K562 (cell line): Measurements from ENCODE around the gene SCNN1B. TPM values are rescaled to one million over a fixed set of nuclear protein-coding genes. Genes with fewer than 3 reads are reported as not detected.

ENCODE experiments used
- ATAC-seq: fragments of 200-7000 bp; cut with Tn5 transposase; 3 replicates; pipeline ENCODE4 v1.9.1; 2020; ENCODE audit warnings: moderate library complexity
- BruUV-seq: library from RNA; stranded (reverse); fragments of 400-500 nt; replicated peaks from 2 replicates; lab custom pipeline; 2021; lab: Mats Ljungman, UMichigan
- CTCF ChIA-PET: fragments of 300-600 bp; formaldehyde crosslinking; extraction: SDS; loops from one replicate; lab custom pipeline; 2021; ENCODE audit warnings: low intra/inter-chr PET ratio; lab: Yijun Ruan, JAX
- POLR2A ChIA-PET: fragments of 300-600, 350-650 bp; sonication (Branson Sonifier 250); formaldehyde crosslinking; extraction: SDS; loops from one replicate; lab custom pipeline; 2021; ENCODE audit warnings: antibody characterized with exemption, inconsistent platforms; lab: Yijun Ruan, JAX
- DNase-seq, 4 experiments: peaks; one replicate each; pipeline versions ENCODE4 v3.0.0 to v3.0.0-alpha.2; 2011 to 2018; ENCODE audit warnings: low spot score in 3 of 4, mixed read lengths in 3 of 4; ENCODE audit errors: extremely low read depth in 1 of 4
- FAIRE-seq: peaks from 2 replicates; lab custom pipeline; 2011; peaks lifted over from hg19 to GRCh38; lab: Jason Lieb, UNC
- H2AFZ ChIP-seq: 2 replicates; pipeline ENCODE4 v1.6.0; 2011; ENCODE audit warnings: low read depth, low read length, control low read depth, inconsistent platforms
- H3K27ac ChIP-seq: fragments of 200-600 bp; 3 replicates; pipeline ENCODE4 v1.8.0; 2011; ENCODE audit warnings: low read depth, mild to moderate bottlenecking, control low read depth, inconsistent platforms, low read length, moderate library complexity, mixed read lengths; ENCODE audit errors: extremely low read depth
- H3K27me3 ChIP-seq, 2 experiments: fragments of 300-600 bp in 1 of 2; 2 replicates in 1 of 2; 3 replicates in 1 of 2; pipeline versions ENCODE4 v1.6.0 to v1.8.0; 2011; ENCODE audit warnings: inconsistent platforms in 2 of 2, low read length in 2 of 2, mild to moderate bottlenecking in 1 of 2, mixed read lengths in 1 of 2, moderate library complexity in 1 of 2; ENCODE audit not compliant: control insufficient read depth in 2 of 2, insufficient read depth in 2 of 2
- H3K36me3 ChIP-seq: fragments of 300-600 bp; 3 replicates; pipeline ENCODE4 v1.8.0; 2011; ENCODE audit warnings: mild to moderate bottlenecking, low read length, inconsistent platforms; ENCODE audit not compliant: control insufficient read depth, insufficient read depth
- H3K4me1 ChIP-seq, 2 experiments: fragments of 200-600 bp in 1 of 2; replicated peaks in 1 of 2; 2 replicates in 1 of 2; 3 replicates in 1 of 2; pipeline versions ENCODE4 v1.5.1 to v1.8.0; 2011; ENCODE audit warnings: inconsistent platforms in 2 of 2, low read length in 2 of 2, mild to moderate bottlenecking in 1 of 2, mixed read lengths in 1 of 2, moderate library complexity in 1 of 2; ENCODE audit not compliant: control insufficient read depth in 2 of 2, insufficient read depth in 2 of 2
- H3K4me2 ChIP-seq: 2 replicates; pipeline ENCODE4 v1.6.1; 2011; ENCODE audit warnings: low read length, control low read depth, inconsistent platforms, mixed read lengths; ENCODE audit not compliant: insufficient read depth
- H3K4me3 ChIP-seq: fragments of 200-600 bp; sonication (generic), shearing (Covaris generic); 2 replicates; pipeline ENCODE4 v1.5.1; 2016; ENCODE audit warnings: control low read depth, inconsistent platforms
- H3K79me2 ChIP-seq: fragments of 200-600 bp; 3 replicates; pipeline ENCODE4 v1.8.0; 2011; ENCODE audit warnings: low read length, inconsistent platforms; ENCODE audit not compliant: control insufficient read depth, insufficient read depth
- H3K9ac ChIP-seq, 2 experiments: 2 replicates each; pipeline versions ENCODE4 v1.6.0 to v1.6.1; 2011; ENCODE audit warnings: low read depth in 2 of 2, low read length in 2 of 2, control low read depth in 1 of 2, inconsistent platforms in 1 of 2, mild to moderate bottlenecking in 1 of 2, mixed read lengths in 1 of 2; ENCODE audit not compliant: insufficient read depth in 1 of 2
- H3K9me1 ChIP-seq: one replicate; pipeline ENCODE4 v1.6.0; 2011; ENCODE audit warnings: inconsistent platforms, mild to moderate bottlenecking, low read length, moderate library complexity; ENCODE audit not compliant: control insufficient read depth, insufficient read depth
- H3K9me3 ChIP-seq: replicated peaks from 2 replicates; pipeline ENCODE4 v1.5.1; 2011; ENCODE audit warnings: low read depth, low read length, inconsistent platforms; ENCODE audit not compliant: control insufficient read depth, insufficient read depth
- H4K20me1 ChIP-seq: replicated peaks from 2 replicates; pipeline ENCODE4 v1.6.1; 2011; ENCODE audit warnings: low read length, inconsistent platforms, mixed read lengths; ENCODE audit not compliant: control insufficient read depth, insufficient read depth
- HDAC1 ChIP-seq, 2 experiments: fragments of 450-650 bp; IDR thresholded peaks; 2 replicates each; pipeline ENCODE4 v1.6.1; 2016 to 2017; ENCODE audit warnings: inconsistent platforms in 1 of 2, mild to moderate bottlenecking in 1 of 2, moderate library complexity in 1 of 2
- LARP7 ChIP-seq: fragments of 450-650 bp; IDR thresholded peaks from 2 replicates; pipeline ENCODE4 v1.6.1; 2016
- RFX7 ChIP-seq: fragments of 250-450 bp; sonication (Bioruptor Pico); IDR thresholded peaks from 2 replicates; pipeline ENCODE4 v1.5.1; 2021; ENCODE audit warnings: mild to moderate bottlenecking
- SIN3A ChIP-seq, 2 experiments: fragments of 150-350 bp in 1 of 2; IDR thresholded peaks; 2 replicates each; pipeline ENCODE4 v1.6.1; 2011 to 2016; ENCODE audit warnings: borderline replicate concordance in 2 of 2, low read depth in 2 of 2, low read length in 2 of 2, mild to moderate bottlenecking in 2 of 2, moderate library complexity in 2 of 2; ENCODE audit not compliant: control insufficient read depth in 1 of 2
- SREBF1 ChIP-seq: fragments of 150-350 bp; IDR thresholded peaks from 2 replicates; pipeline ENCODE4 v1.6.1; 2014; ENCODE audit warnings: antibody characterized with exemption, low read depth, low read length, borderline replicate concordance
- TBP ChIP-seq: optimal IDR thresholded peaks from 2 replicates; pipeline ENCODE3; 2011; ENCODE audit warnings: low read depth, low read length, improper control_type of control experiment
- ZNF41 ChIP-seq: fragments of 250-450 bp; sonication (Bioruptor Pico); conservative IDR thresholded peaks from 2 replicates; pipeline ENCODE4 v1.4.0; 2020; ENCODE audit warnings: mild to moderate bottlenecking
- WGBS: fragments of 100-300 bp; shearing (Covaris generic); methylation state at CpG from one replicate; pipeline ENCODE4 v1.1.6; 2016; ENCODE audit warnings: low coverage, mixed read lengths; ENCODE audit not compliant: insufficient coverage; ENCODE audit errors: missing lambda C conversion rate; 5-methylcytosine and 5-hydroxymethylcytosine counted together
- in situ Hi-C: fragments of 300-500 bp; cut with MboI; formaldehyde crosslinking; loops from 4 replicates; pipeline ENCODE4 v1.15.0; 2018; ENCODE audit warnings: inconsistent platforms, mixed read lengths
- intact Hi-C: fragments of 100-400 bp; cut with micrococcal nuclease; formaldehyde crosslinking; loops from 2 replicates; pipeline ENCODE4 v1.14.2; 2022
- polyA plus RNA-seq, 8 experiments: library from polyadenylated mRNA; depleted of rRNA in 4 of 8; stranded (reverse) in 5 of 8; unstranded in 3 of 8; fragments of >200 nt; fragmentation: Nextera tagmentation in 2 of 8; fragmentation: Illumina TruSeq in 1 of 8; extraction: Ambion mirVana in 2 of 8; extraction: Trizol in 1 of 8; gene quantifications; 2 replicates each; pipeline versions ENCODE4 v1.2.1 to v1.2.3, GENCODE V29; 2011 to 2014; ENCODE audit warnings: inconsistent platforms in 1 of 8, missing spikeins in 1 of 8
- total RNA-seq, 7 experiments: library from RNA; depleted of rRNA in 6 of 7; stranded (reverse); fragments of >200 nt in 6 of 7; fragmentation: Illumina TruSeq in 2 of 7; extraction: Trizol in 2 of 7; gene quantifications; 2 replicates each; pipeline versions ENCODE4 v1.2.1 to v1.2.3, GENCODE V29; 2011 to 2021; ENCODE audit warnings: low replicate concordance in 1 of 7
- TF ChIP-seq, protein P1 (sequence below): fragments of 450-650 bp; IDR thresholded peaks from 2 replicates; pipeline ENCODE4 v1.7.0; 2016; ENCODE audit warnings: borderline replicate concordance
- TF ChIP-seq, protein P2 (sequence below): fragments of 450-650 bp; formaldehyde crosslinking; IDR thresholded peaks from 2 replicates; pipeline ENCODE4 v1.4.0; 2020; ENCODE audit warnings: mild to moderate bottlenecking, mixed read lengths

The SCNN1B gene
- total and polyA plus RNA-seq, 9 of the 15 experiments (the other 6 are each of a cell fraction or from before 2014, with no cell fraction given) = not detected

DNA sequence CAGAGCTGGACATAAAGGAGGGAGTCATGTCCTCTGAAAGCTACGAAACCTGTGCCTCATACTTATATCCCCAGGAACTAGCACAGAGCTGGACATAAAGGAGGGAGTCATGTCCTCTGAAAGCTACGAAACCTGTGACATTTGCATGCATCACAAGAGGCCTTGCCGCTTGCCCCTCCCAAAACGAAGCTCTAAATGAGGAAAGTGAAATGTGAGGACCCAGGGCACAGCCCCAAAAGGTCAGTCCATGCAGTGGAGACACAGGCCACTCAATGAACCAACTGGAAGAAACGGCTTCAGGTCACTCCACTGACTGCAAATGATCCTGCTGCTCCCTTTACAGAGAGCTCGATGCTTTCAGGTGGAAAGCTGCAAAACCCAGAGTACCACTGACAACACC lies 112.6 kb downstream of the SCNN1B start:
- TF ChIP-seq, protein P1, sequence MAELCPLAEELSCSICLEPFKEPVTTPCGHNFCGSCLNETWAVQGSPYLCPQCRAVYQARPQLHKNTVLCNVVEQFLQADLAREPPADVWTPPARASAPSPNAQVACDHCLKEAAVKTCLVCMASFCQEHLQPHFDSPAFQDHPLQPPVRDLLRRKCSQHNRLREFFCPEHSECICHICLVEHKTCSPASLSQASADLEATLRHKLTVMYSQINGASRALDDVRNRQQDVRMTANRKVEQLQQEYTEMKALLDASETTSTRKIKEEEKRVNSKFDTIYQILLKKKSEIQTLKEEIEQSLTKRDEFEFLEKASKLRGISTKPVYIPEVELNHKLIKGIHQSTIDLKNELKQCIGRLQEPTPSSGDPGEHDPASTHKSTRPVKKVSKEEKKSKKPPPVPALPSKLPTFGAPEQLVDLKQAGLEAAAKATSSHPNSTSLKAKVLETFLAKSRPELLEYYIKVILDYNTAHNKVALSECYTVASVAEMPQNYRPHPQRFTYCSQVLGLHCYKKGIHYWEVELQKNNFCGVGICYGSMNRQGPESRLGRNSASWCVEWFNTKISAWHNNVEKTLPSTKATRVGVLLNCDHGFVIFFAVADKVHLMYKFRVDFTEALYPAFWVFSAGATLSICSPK = no peak
- no peak for TF ChIP-seq LARP7
- TF ChIP-seq HDAC1 (IDR thresholded peaks at IDR 0.05) = no peak
- no peak for TF ChIP-seq SREBF1
- TF ChIP-seq, protein P2, sequence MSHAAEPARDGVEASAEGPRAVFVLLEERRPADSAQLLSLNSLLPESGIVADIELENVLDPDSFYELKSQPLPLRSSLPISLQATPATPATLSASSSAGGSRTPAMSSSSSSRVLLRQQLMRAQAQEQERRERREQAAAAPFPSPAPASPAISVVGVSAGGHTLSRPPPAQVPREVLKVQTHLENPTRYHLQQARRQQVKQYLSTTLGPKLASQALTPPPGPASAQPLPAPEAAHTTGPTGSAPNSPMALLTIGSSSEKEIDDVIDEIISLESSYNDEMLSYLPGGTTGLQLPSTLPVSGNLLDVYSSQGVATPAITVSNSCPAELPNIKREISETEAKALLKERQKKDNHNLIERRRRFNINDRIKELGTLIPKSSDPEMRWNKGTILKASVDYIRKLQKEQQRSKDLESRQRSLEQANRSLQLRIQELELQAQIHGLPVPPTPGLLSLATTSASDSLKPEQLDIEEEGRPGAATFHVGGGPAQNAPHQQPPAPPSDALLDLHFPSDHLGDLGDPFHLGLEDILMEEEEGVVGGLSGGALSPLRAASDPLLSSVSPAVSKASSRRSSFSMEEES = no peak
- no peak for TF ChIP-seq SIN3A (IDR thresholded peaks at IDR 0.05; ENCODE audit: borderline replicate concordance in 2 of 2, control insufficient read depth in 1 of 2, low read depth in 2 of 2, low read length in 2 of 2)
- TF ChIP-seq ZNF41 (CRISPR knock-in tag) = no peak
- no peak for TF ChIP-seq TBP
- no peak for TF ChIP-seq RFX7
- WGBS = 71% methylated on average over 6 of the region's 6 CpGs

More for the DNA sequence above, 112.6 kb downstream of the SCNN1B start:
- in situ Hi-C loops = no loop called here
- CTCF ChIA-PET = no interaction called here
- no TSS peak for BruUV-seq
- Histone ChIP-seq H3K4me2 (no peak overlapping the region), H3K4me1 (no peaks in the 10 kb centered on the region), H3K36me3 (peaks cover 52% of the 10 kb centered on the region), H3K9ac (no peak overlapping the region), H3K27ac (no peak overlapping the region), H2AFZ (no peak overlapping the region), H4K20me1 (0 out of 2 replicates have a peak, but pooled peaks cover 2% of the 10 kb centered on the region), H3K9me3 (no peaks in the 10 kb centered on the region), H3K79me2 (no peaks in the 10 kb centered on the region), H3K27me3 (no peaks in the 10 kb centered on the region), H3K4me3 (no peak overlapping the region), H3K9me1 (no peaks in the 10 kb centered on the region)
- DNase-seq = no peak
- no peak for FAIRE-seq
- ATAC-seq = no peak
- POLR2A ChIA-PET = interaction anchor here (0.7 to 2.0 kb wide), 7 partner anchors 11 to 1557 kb away, joined by 3 to 9 read pairs (median 3); no protein-coding TSS in a partner anchor
- intact Hi-C loops = no loop called here
